ENCODE measurements around the gene MRGPRD.

DNA sequence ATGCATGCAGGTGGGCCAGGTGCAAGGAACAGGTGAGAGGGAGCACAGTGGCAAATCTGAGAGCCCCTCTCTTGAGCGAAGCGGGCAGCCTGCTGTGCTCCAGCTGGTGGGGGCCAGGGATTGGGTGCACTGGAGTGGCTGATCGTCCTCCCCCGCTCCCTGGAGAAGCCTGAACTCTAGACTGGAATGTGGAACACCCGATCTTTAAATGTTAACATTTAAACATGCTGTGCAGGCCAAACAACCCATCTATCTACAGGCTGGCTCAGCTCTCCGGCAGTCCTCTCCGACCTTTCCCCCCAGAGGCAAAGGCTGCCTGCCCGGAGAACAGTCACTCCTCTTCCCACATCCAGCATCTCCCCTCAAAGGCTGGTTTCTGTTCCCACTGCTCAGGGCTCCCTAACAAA lies 27.2 kb upstream of the MRGPRD start:
- no peak for TF ChIP-seq POLR2A (IDR thresholded peaks at IDR 0.05)
- TF ChIP-seq, protein P1, sequence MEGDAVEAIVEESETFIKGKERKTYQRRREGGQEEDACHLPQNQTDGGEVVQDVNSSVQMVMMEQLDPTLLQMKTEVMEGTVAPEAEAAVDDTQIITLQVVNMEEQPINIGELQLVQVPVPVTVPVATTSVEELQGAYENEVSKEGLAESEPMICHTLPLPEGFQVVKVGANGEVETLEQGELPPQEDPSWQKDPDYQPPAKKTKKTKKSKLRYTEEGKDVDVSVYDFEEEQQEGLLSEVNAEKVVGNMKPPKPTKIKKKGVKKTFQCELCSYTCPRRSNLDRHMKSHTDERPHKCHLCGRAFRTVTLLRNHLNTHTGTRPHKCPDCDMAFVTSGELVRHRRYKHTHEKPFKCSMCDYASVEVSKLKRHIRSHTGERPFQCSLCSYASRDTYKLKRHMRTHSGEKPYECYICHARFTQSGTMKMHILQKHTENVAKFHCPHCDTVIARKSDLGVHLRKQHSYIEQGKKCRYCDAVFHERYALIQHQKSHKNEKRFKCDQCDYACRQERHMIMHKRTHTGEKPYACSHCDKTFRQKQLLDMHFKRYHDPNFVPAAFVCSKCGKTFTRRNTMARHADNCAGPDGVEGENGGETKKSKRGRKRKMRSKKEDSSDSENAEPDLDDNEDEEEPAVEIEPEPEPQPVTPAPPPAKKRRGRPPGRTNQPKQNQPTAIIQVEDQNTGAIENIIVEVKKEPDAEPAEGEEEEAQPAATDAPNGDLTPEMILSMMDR (IDR thresholded peaks at IDR 0.05) = no peak
